Right forelimb (tissue), 1 donor: ENCODE measurements around the gene TYK2.
A peak's percentile ranks its signal among the peaks of the same experiment; 100 is the strongest.
"Not testable (repeated sequence)": the region's sequence is repeated elsewhere in the genome, so short reads cannot be mapped to it uniquely, and the experiment has no call there.

Source experiments
- DNase-seq: peaks from one replicate; pipeline ENCODE4 v3.0.0-alpha.2; 2018

Gene TYK2

DNA sequence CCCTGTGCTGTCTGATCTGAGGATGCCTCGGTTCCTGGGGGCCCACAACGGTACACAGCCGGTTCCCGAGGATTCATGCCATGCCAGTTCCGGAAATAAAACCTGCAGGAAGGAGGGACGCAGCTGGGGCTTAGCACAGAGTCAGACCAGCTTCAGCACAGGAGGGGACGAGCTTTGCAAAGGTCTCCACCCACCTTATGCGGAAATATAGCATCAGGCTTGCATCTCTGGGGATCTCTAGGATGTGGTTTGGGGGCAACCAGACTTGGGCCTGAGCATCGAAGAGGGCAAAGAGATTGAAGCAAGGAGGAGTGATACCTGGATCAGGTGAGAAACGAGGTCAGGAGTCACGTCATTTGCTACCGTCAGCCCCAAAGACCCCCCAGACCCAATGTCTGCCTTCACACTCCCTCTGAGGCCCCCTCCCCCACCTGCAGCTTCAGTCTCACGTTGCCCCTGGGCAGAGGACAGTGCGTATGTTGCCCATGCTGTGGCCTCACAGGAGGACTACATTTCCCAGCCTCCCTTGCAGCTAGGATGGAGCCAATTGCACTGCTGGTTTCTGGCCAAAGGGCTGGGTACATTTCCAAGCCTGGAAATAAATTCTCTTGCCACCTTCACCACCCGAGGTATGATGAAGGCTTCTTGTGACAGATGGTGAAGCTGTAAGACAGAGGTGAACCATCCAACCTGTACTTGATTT is 12.1 kb downstream of the TYK2 start:
- DNase-seq, result no peak

DNA sequence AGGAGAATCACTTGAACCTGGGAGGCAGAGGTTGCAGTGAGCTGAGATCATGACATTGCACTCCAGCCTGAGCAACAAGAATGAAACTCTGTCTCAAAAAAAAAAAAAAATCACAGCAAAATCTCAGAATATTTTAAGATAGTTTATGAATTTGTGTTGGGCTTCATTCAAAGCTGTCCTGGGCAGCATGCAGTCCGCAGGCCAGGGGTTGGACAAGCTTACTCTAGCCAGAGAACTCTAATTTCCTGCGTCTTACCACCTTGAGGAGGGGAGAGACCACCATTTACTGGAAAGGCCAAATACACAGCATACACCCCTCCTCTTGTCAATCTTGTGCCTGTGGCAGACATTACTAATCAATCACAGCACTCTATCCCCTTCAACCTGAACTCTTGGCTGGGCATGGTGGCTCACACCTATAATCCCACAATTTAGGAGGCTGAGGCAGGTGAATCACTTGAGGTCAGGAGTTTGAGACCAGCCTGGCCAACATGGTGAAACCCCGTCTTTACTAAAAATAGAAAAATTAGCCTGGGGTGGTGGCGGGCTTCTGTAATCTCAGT is 13.3 kb downstream of the TYK2 start:
- not testable (repeated sequence) for DNase-seq

DNA sequence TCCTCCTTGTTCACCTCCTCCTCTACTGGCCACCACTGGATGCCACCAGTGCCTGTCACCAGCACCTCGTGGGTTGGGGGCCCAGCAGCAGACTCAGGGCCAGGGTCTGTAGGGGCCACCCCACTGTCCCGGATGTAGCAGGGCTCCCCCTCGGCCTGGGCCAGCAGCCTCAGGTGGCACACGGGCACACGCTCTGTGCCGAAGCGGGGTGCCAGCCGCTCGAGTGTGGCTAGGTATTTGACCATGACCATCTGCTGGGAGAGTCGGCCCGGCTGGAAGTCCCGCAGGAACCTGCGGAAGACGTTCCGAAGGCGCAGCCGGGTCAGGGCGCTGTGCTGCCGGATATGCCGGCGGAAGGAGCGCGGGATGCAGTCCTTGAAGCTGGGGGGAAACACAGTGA is 14.9 kb downstream of the TYK2 start:
- no peak for DNase-seq

GRCh38 chr19:10364644-10365043 is 15.7 kb downstream of the TYK2 start:
- DNase-seq, result no peak

- DNase-seq, result no peak
Observed at GRCh38 chr19:10363789-10364281, 16.5 kb downstream of the TYK2 start.

- no peak for DNase-seq
Observed at GRCh38 chr19:10362259-10362658, 18.1 kb downstream of the TYK2 start.

DNA sequence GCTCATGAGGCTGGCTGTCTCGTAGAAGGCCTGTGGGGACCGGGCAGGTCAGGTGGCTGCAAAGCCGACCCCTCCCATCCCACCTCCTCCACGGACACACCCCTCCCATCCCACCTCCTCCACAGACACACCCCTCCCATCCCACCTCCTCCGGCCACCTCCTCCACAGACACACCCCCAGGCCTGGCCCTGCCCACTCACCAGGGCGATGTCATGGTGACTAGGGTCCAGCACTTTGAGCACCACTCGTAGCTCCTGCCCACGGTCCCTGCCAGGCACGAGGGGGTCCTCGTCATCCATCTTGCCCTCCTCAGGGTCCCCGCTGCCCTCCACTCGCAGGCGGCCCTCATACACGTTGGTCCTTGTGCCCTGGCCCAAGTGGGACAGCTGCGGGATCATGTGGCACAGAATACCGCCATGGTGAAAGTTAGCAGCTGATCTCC is 18.8 kb downstream of the TYK2 start:
- DNase-seq, result no peak

DNA sequence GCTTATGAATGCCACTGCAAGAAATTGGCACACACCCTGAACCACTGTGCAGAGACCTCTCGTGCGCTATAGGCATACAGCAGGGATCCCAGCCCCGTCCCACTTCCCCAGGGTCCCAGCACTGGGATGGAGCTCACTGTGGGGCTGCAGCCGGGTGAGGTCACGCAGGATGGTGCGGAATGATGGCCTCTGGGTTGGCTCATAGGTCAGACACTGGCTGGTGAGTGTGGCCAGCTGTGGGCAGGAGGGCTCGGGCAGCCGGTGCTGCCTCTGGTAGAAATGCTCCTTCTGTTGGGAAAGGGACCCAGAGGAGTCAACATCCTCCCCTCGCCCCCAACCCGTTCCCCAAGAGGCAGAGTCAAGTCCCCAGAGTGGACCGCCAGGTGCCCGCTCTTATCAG is 23.9 kb downstream of the TYK2 start:
- DNase-seq, result no peak

DNA sequence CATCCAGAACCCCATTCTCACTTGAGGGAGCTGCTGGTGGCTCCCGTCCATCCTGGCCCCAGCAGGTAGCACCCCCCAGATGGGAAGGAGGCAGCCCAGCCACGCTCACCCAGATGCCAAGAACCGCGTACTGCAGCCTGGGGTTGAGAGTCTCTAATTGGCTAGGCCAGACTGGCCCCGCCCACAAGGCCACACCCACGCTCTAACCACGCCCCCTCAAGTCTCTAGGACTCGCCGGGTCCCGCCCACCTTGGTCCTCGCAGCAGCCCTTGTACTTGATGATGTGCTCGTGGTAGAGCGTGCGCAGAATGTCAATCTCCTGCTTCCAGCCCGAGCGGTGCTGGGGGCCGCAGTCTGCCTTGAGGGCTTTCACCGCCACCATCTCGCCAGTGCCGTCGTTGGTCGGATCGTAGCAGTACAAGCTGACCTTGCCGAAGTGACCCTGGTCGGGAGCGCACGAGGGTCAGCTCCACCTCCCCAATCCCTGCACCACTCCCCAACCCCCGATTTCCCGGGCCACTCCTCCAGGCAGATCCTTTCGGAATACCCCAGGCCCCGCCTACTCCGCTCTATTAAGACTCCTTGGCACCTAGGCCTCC is 26.5 kb downstream of the TYK2 start:
- DNase-seq, result no peak

DNA sequence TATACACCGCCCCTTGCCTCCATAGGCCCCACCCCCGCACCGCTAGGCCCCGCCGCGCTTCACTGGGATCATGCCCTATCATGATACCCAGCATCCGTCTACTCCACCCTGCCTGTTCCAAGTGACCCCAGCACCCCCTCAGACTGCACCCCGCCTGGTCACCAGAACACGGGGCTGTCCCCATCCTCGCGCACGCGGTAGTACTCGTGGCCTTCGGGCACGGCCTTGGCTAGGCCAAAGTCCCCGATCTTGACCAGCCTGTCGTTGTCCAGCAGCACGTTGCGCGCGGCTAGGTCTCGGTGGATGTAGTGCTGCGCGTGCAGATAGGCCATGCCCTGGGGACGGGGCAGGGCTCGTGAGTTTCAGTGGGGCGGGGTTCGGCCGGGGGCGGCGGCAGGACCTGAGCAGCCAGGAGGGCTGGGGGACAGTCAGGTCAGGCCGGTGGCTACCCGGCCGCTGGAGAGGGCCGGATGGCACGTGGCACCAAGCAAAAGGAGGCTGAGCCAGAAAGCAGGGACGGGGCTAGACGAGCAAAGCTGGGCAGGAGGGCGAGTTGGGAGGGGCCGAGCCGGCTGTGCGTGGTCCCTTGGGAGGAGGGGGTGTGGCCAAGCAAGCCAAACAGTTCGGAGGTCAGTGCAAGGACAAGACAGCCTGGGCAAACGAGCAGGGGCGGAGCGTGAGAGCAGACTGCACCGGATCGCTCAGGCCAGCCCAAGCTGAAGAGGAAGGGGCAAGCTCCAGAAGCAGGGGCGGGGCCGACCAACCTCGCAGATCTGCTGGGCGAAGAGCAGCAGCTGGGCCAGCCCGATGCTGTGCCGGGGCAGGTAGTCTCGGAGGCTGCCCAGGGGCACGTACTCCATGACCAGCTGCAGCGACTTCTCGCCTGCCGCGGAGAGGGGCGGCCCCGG is 27.4 kb downstream of the TYK2 start:
- no peak for DNase-seq

GRCh38 chr19:10346509-10346908 is 33.9 kb downstream of the TYK2 start:
- DNase-seq, result no peak

DNA sequence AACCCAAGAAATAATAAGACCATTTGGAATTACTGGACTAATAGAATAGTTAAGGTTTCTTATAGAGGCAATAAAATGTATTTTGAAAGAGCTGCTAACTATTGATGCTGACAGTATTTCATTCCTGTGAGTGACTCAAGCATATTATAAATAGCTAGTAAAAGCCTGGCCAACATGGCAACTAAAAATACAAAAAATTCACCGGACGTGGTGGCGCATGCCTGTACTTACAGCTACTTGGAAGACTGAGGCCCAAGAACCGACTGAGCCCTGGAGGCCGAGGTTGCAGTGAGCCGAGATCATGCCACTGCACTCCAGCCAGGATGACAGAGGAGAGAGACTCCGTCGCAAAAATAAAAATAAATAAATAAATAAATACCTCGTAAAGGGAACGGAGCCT is 35.6 kb downstream of the TYK2 start:
- no peak for DNase-seq

DNA sequence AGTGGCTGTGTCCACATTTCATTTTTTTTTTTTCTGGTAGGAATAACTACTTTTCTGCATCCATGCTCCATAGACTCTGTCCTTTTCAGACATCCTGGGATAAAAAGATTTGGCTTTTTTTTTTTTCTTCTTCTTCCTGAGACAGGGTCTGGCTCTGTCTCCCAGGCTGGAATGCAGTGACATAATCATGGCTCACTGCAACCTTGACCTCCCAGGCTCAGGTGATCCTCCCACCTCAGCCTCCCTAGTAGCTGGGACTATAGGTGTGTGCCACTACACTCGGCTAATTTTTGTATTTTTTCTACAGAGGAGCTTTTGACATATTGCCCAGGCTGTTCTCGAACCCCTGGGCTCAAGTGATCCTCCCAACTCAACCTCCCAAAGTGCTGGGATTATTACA is 36.9 kb downstream of the TYK2 start:
- DNase-seq, result no peak

- DNase-seq, result no peak
Observed at GRCh38 chr19:10339977-10340376, 40.4 kb downstream of the TYK2 start.

DNA sequence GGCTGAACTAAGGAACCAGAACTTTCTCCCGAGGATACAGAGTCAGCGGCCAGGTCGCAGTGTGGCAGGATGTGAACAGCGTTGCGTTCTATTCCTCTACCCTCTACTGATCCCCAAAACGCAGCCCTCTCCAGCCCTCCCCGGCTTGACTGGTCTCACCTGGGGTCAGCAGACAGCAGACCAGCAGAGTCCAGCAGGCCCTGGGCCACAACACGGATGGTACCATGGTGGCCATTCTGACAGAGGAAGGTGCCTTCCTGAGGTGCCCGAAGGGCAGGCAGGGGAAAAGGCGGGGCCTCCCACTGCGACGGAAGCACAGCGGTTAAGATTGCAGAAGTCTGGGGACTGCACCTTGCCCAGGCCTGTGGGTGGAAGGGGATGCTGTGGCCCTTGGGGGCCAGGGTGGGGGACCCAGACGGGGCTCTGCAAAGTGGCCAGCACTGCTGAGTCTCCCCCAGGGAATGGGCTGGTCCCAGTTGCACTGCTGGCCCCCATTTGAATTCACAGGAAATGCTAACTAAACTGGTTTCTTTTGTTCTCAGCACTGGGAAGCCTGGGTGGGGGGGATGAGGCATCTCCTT is 40.9 kb downstream of the TYK2 start, which contains the start of gene ICAM3:
Gene ICAM3, minus strand, starts transcription at position 245 of the 581 bp plus-strand sequence. Its CDS starts 10 bp downstream, at position 235.
- no peak for DNase-seq

- DNase-seq, result no peak
Observed at GRCh38 chr19:10338940-10339339, 41.4 kb downstream of the TYK2 start.

GRCh38 chr19:10336725-10337124 is 43.6 kb downstream of the TYK2 start:
- DNase-seq, result not testable (repeated sequence)

DNA sequence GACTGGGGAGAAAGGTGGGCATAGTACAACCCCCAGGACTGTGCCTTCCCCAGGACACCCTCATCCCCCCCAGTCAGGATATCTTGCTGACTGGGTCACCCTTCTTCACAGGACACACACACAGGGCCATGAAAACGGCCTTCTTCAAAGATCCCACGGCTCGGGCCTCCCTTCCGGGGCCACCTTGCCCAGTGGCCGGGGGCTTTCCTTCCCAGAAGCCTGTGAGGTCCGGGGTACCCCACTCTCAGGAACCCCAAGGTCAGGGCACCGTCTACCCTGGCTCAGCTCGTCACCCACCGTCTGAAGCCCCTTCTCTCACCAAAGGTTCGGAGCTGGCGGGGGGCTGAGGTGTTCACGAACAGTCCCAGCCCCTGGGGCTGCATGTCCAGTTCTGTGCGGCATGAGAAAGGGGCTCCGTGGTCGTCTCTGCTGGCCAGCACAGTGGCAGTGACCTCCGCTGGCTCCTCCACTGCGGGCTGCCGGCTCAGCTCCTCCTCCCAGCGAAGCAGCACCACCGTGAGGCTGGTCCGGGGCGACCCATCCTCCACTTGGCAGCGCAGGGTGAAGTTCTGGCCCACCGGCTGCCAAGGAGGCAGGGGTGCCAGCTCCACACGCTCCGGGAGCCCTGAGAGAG is 44.9 kb downstream of the TYK2 start:
- DNase-seq, result no peak

GRCh38 chr19:10334588-10335351 is 45.6 kb downstream of the TYK2 start:
- DNase-seq, result peak; percentile 93

- no peak for DNase-seq
Observed at GRCh38 chr19:10333758-10334587, 46.4 kb downstream of the TYK2 start.
